Activated CD4-positive, alpha-beta T cell treated with anti-CD3 and anti-CD28 coated beads, Interleukin-10, Interleukin-2, amounts not matched to agents 100 ng/mL and 50 ng/mL, durations not matched to agents 16 hours and 8 hours (primary cell): ENCODE data around the gene CHD9NB.
A peak's percentile ranks its signal among the peaks of the same experiment; 100 is the strongest.

Experiments used
- DNase-seq: peaks from one replicate; pipeline ENCODE4 v3.0.0-alpha.2; 2020

CHD9NB gene

GRCh38 chr16:53052519-53053501, at the start of gene CHD9NB:
Gene CHD9NB, minus strand, starts transcription at chr16:53052897. Its CDS starts 8,739 bp downstream, at chr16:53044158.
- DNase-seq: peak; percentile 37

GRCh38 chr16:53100889-53101288, 48.2 kb upstream of the CHD9NB start:
- DNase-seq: no peak

GRCh38 chr16:53100131-53100748, 47.5 kb upstream of the CHD9NB start:
- no peak for DNase-seq

GRCh38 chr16:53099318-53100130, 46.8 kb upstream of the CHD9NB start:
- DNase-seq: peak; percentile 80

DNA sequence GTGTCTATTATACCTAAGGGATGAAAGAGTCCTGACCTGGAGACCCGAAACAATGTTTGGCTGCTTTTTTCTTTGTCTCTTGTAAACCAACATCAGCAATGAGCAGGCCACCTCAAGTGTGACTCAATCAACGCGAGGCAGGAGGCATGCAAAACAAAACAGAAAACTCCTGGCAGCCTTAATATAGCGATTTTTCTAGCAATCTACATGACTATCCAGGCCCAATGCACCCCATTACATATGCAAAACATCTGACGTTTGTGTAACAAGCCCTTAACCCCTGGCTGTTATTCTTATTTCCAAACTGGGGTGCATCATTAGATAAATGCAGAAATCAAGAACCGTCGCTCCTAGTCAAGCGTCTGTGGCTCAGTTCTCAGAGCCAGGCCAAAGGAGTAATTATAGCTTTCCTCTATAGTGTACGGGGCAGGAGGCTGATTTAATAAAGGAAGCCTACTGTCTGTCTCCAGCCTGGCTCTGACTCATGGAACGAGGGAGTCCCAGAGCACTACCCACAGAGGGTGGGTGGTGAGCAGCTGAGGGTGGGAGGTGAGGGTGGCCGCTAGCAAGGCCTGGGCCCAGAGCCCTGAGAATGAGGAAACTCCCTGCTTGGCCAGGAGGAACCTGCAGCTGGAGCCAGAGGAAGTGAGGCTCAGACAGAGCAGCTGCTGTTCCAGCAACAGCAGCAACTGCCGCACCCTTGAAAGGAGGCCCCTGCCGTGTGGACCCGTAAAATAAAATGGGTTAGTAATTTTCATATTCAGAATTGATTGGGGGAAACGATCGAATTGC, 46.0 kb upstream of the CHD9NB start:
- peak; percentile 63 for DNase-seq

DNA sequence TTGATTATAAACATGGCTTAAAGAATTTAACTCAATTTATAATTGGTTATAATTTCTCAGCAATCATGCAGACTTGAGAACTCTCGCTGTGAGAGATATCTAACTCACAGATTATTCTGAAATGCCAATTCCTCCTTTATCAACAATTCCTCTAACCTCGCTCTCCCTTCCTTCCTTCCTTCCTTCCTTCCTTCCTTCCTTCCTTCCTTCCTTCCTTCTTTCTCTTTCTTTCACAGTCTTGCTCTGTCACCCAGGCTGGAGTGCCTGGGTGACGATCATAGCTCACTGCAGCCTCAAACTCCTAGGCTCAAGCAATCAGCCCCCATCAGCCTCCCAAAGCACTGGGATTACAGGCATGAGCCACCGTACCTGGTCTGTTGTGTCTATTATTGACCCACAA, 44.5 kb upstream of the CHD9NB start:
- DNase-seq: no peak

- DNase-seq: peak; percentile 23
Observed at GRCh38 chr16:53094013-53094630, 41.4 kb upstream of the CHD9NB start.

- DNase-seq: no peak
Observed at GRCh38 chr16:53093162-53093744, 40.6 kb upstream of the CHD9NB start.

- DNase-seq: no peak
Observed at GRCh38 chr16:53092284-53092683, 39.6 kb upstream of the CHD9NB start.

GRCh38 chr16:53091466-53092211, 38.9 kb upstream of the CHD9NB start:
- DNase-seq: peak; percentile 71

GRCh38 chr16:53090591-53091411, 38.1 kb upstream of the CHD9NB start:
- DNase-seq: peak; percentile 26

- no peak for DNase-seq
Observed at GRCh38 chr16:53090286-53090590, 37.5 kb upstream of the CHD9NB start.

DNA sequence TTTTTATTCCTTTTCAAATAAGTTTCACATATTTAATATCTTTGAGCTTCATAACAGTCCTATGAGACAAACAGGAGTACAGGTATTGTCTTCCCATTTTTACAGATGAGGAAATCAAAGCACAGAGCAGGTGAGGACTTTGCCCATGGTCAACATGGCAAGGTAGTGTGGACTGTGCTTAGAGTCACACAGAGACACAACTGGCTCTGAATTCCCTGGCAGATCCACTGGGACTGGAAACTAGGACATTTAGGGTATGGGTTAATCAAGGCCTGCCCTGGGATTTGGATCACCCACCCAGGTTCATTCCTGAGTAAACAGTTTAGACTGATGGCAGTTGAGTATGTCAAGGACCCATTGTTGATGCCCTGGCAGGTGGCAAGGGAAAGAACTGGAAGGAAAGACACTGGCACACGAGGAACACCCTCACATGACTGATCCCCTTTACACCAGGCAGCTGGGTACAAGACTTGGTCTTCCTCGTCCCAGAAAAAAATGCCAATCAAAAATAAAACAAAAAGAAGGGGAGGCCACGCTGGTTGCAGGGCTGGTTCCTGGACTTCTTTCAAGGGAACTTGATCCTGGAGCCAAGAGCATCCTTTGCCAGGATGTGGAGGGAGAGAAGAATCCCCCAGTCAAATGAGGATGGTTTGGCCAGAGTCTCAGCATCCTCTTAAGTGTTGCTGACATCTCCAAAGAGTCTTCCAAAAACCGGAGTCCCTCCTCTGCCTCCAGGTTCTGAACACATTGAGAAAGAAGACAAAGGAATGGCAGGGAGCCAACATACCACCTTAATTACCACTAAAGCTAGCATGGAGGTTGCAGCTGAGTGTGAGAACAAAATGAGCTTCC, 37.0 kb upstream of the CHD9NB start:
- DNase-seq: no peak

DNA sequence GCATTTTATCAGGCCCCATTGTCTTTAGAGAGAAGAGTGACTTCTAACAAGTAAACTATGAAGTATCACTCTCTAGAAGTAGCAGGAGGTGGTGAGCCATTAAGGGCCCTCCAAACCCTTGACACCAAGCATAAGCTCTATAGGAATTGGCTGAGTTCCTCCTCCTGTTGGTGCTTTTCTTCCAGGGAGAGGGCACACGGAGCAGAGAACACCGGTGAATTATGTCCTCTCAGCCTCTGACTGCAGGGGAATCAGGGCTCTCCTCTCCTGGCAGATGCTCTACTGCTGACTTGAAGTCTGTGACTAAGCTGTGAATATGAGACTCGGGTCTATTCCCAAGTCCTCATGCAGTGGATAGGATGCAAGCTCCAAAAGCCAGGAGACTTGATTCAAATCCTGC, 34.4 kb upstream of the CHD9NB start:
- no peak for DNase-seq

DNA sequence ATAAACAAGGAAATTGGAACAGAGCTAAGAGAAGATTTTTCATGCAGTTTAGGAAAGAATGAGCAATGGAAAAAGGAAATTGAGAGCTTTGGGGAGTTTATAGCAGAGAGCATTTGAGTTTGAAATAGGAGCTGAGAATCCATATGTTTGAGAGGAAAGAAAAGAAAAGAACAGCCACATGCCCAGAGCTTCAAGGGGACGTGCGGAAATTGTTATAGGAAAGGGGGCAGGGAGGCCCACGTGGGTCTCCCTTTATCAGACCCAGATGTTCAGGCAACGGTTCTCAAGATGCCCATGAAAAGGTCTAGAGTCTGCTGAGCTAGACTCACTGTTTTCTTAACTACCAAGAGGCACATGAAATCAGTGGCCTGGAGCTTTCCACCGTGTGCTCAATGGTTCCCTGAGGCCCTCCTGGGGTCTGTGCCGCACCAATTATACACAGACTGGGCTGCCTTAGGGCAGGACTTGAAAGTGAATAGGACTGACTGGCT, 33.3 kb upstream of the CHD9NB start:
- DNase-seq: no peak

DNA sequence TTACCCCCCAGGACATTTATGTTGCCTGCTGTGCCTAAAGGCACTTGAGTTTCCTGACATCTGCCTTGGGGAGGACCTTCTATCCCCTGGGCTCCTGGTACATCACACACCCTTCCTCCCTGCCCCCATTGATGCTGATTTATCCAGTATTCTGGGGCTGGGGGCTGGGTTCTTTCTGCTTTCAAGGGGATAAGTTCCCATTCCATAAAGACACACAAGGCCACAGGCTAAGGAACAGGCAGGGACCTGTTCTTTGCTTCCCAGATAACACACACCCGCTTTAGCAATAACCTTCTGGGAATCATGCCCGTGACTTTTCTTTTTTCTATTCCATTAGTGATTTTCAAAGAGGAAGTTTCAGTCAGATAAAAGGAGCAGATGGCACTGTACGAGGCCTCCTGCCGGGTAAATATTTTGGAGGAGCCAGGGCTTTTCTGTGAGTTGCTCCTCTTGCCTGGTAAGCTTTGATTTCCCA, 32.7 kb upstream of the CHD9NB start:
- no peak for DNase-seq

DNA sequence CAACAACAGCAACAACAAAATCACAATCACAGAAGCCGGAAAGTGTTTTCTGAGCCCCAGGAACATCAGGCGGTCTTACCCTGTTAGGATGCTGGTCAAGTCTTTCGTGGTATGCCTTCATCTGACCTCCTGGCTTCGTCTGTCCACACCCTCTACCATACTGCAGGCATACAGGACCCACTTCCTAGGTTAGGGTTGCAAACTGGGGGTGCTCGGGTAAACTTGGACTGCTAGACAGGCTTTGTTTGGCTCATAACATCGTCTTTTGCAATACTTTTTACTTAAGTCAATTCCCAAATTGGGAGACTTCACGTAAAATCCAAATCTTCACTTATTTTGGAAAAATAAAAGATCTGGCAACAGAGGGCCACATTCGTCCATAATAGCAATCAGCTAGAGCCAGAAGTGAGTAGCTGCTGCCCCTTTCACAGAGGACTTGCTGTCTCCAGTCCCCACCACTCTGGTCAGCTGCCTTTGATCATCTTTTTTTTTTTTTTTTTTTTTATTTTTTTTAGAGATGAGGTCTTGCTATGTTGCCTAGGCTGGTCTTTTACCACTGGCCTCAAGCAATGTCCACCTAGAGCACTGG, 32.1 kb upstream of the CHD9NB start:
- no peak for DNase-seq

- DNase-seq: no peak
Observed at GRCh38 chr16:53084141-53084541, 31.4 kb upstream of the CHD9NB start.
